Central memory CD4-positive, alpha-beta T cell (primary cell): Measurements from ENCODE around the gene NOSTRIN.

Experiments
- DNase-seq: peaks from one replicate; pipeline ENCODE4 v3.0.0; 2022

Gene NOSTRIN

DNA sequence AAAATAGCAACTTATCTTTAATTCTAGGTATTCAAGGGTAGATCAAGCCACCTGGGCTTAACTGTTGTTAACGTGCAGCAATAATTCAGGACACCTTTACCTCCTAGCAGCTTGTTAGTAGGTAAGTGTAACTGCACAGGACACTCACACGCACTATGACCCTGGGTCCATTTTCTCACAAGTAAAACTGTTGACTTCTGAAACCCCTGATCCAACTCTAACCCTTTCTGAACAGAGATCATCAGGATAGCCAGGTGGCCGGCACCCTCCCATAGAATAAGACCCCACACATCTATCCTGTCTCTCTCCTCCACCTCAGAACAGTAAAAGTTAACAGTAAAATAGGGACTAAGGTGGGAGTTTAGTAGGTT lies 87.2 kb downstream of the NOSTRIN start:
- DNase-seq = no peak

- DNase-seq = peak; percentile 82
Observed at GRCh38 chr2:168890006-168890782, 87.8 kb downstream of the NOSTRIN start, which contains the start of gene SPC25. SPC25 (minus strand) TSS chr2:168890430; CDS start chr2:168889519, 911 bp downstream.

GRCh38 chr2:168892327-168892726 lies 89.9 kb downstream of the NOSTRIN start:
- DNase-seq = no peak

DNA sequence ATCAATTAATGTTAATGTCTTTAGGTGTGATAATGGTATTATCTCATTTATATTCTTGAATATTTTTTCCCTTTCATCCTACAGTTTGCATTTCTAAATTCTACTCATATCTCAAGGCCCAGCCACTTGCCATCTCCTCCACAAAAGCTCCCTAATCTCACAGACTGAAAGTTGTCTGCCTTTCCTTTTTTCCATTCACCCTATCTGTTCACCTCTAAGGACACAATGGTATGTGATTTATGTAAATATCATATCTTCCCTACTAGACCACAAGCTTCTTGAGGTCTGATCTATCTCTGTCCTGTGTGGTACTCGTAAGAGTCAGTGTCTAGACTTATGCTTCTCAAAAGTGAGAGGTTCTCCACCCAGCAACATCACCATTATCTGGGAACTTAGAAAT lies 91.7 kb downstream of the NOSTRIN start:
- DNase-seq = no peak

- no peak for DNase-seq
Observed at GRCh38 chr2:168894720-168895119, 92.3 kb downstream of the NOSTRIN start.

DNA sequence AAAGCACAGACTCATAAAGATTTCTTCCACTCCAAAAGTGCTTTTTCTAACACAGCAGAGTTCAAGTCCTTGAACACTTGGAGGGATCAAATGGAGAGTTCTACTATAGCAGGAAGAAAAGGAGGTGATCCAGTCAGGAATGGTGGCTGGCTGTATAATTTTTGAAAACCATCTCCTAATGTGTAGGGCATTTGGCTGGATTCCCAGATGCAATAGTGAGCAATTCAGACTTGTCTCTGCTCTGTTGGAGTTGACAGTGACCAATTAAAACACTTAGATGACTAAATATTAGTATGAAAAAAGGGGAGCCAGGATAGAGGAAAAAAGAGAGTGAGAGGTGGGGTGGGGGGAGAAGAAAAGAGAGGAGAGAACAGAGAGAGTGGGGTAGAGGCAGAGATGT lies 93.3 kb downstream of the NOSTRIN start:
- DNase-seq = no peak

DNA sequence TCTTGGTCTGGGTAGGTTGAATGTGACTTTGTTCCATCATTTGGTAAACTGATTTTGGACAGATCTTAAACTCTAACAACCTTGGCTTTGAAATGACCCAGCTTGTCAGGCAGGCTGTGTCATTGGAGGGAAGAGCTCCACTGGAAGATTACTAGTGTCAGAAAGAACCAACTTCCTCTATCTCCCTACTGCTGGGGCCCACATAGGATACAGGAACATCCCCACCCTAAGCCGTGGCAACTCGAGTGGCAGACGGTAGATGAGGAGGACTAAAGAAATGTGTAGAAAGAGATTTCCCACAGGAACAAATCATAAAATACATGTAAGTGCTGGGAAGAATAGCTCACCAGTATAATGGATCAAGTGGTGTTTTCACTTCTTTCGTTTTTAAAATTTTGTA lies 94.3 kb downstream of the NOSTRIN start:
- no peak for DNase-seq

GRCh38 chr2:168897449-168897848 lies 95.0 kb downstream of the NOSTRIN start:
- DNase-seq = no peak

DNA sequence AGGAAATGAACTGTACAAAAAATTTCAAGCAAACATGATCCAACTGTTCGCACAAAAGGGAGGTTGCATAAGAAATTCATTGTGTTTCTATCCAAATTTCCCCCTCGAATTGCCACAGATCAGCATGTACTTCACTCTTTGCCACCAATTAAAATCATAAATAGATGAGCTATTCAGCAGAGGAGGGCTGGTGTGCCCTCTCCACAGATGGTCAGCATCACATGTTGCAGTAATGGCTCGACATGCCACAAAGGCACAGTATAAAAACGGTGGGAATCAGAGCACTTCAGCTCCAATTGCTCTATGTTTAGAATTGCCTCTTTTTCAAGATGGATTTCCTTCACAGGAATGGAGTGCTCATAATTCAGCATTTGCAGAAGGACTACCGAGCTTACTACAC lies 98.6 kb downstream of the NOSTRIN start, which contains the start of gene G6PC2:
G6PC2 (plus strand) TSS at position 289 of the 400 bp plus-strand sequence; CDS start at position 330, 41 bp downstream.
- DNase-seq = no peak

- no peak for DNase-seq
Observed at GRCh38 chr2:168903888-168904287, 101.5 kb downstream of the NOSTRIN start.

DNA sequence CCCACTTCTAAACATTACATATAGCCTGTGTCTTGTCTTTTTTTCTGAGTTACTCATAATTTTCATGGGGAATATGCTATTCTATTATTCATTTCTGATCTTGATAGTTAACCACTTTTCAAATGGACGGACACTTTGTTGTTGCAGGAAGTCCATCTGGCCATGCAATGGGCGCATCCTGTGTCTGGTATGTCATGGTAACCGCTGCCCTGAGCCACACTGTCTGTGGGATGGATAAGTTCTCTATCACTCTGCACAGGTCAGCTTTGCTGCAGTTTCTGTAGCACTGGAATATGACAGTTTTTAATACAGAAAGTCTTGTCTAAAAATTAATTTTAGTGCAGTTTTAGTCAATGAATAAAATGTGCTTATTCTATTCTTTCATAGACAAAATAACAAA lies 101.9 kb downstream of the NOSTRIN start:
- DNase-seq = no peak

- no peak for DNase-seq
Observed at GRCh38 chr2:168907940-168908662, 105.7 kb downstream of the NOSTRIN start.

DNA sequence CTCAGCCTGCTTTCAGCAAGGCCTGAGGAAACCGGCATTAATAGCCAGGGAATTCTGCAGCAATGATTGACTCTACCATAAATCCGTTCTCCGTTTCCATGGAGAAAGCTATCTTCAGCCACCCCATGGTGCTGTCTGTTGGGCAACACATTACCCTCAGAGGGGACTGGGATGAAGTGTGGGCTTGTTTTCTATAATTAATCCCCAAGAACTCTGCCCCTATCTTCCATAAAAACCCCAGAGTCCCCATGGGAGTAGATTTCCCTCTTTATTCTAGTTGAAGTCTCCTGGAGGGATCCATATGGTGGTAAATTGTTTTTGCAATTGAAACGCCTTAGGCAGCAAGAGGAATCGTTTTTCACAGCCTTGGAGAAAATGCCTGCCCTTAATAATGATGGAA lies 107.9 kb downstream of the NOSTRIN start:
- no peak for DNase-seq

DNA sequence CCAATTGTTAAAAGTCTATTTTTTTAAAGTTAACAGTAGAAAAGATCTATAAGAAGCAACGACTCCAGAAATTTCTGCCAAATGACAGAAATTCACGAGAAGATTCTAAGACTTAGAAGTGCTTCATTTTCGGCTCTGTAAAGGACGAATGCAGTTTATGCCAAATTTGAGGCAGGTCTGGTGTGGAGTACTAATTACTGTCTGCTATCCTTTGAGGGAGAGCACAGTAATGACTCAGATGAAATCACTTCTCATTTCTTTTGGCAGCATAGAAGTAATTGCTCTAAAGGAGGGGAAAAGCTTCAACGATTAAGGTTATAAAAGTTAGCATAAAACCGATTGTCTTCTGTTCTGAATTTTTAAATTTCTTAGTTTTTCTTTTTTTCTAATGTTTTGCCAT lies 110.0 kb downstream of the NOSTRIN start:
- DNase-seq = no peak

DNA sequence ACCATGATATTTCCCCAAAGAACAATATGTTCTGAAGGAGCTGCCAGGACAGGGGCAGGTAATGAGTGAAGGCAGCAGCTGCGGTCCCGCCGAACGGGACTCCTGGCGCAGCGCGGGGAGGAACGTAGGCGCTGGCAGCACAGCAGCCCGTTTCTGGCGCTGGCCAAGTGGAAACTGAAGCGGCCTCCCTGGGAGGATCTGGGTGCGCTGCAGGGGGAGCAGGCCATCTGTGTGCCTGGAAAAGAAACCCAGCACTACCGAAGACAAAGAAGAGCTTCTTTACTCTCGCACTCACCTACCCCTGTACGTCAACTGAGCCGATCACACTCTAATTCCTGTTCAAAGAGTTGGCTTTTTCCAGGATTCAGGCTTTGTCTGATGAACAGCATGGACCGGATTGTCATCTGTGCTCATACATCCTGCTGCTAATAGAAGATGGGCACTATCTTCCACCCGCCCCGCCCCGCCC lies 110.5 kb downstream of the NOSTRIN start:
- no peak for DNase-seq

- no peak for DNase-seq
Observed at GRCh38 chr2:168913495-168913894, 111.1 kb downstream of the NOSTRIN start.
